Activated effector memory CD4-positive, alpha-beta T cell treated with Interleukin-2 at 50 U/mL for 16 hours (primary cell): Measurements from ENCODE around the gene PRPF19.

Experiments used
- DNase-seq: peaks from one replicate; pipeline ENCODE4 v3.0.0-alpha.2; 2020

Gene PRPF19

DNA sequence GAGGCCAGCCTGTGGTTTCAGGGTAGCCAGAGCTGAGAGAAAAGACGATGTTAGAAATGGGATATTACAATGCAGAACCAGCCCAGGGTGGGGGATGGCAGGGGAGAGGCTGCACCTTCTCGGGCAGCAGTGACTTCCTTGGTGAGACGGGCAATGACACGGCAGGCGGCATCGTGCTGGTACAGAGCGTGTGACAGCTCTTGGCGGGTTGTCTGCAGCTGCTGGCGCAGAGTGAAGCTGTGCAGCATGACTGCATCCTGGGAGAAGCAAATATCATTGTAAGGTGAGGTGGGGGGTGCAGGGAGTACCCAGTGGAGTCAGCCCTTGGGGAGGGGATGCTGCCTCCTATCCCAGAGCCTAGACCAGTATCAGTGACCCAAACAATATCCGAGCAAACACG, 3.8 kb downstream of the PRPF19 start:
- no peak for DNase-seq

DNA sequence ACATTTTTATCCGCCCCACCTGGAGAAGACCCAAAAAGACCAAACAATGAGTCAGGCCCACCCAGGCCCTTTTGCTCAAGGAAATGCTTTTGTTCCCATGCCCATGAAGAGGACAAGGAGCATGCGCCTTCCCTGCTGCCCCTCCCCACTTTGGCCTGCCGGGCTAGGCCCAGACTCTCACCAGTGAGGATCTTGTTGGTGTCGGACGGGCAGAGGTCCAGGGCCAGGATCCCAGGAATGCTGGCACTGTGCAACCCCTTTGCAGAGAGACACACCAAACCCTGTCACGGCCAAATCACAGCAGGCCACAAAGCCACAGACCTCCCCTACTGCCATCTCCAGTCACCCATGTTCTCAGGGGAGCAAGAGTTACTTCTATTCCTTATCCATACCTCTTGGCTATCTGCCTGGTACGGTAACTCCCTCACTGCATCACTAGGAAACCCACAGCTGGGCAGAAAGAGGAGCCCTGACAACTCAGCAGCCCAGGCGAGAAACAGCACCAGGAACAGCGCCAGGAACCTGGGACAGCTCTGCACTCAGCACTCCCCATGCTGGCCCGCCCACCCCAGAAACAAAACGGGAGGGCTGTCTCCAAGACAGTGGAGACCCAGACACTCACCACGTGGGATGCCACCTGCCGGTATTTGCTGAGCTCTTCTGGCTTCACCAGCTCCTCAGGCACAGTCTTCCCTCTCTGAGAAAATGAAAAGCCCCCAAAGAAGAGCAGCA, 5.5 kb downstream of the PRPF19 start:
- no peak for DNase-seq

DNA sequence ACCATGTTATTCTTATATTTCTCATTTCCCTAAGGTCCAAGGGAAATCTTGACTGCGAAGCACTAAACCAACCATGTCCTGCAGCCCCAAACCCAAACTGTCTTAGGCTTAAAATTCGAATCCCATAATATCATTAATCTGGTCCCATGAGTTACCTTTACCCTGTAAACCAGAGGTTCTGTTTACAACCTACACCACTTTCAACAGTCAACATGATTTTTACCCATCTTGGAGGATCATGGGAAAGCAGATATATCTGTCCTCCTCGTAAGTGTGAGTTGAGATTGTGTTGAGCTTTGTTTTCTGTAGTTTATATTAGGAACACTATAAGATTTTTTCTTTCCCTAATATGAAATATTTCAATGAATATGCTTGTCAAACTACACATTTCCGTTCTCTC, 6.4 kb downstream of the PRPF19 start:
- DNase-seq: no peak

GRCh38 chr11:60899046-60899936, 7.1 kb downstream of the PRPF19 start:
- no peak for DNase-seq

DNA sequence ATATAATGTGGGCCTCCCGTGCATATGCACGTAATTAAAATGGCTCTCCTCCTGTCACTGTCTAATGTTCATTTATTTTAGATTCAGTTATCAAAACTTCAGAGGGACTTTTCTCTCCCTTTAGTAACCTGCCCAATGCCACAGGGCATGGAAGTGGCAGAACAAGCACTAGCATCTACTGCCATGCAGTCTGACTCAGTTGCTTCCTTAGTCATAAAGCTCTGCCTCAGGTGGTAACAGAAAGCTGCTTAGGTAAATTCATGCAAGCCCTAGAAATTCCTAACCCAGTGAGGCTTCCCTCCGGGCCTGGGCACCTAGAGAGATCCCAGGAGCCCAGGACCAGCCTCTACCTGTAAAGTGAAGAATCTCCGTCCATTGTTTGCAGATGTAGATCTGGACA, 8.9 kb downstream of the PRPF19 start:
- DNase-seq: no peak

- no peak for DNase-seq
These were observed 10.7 kb downstream of the PRPF19 start for GRCh38 chr11:60895687-60896086.

DNA sequence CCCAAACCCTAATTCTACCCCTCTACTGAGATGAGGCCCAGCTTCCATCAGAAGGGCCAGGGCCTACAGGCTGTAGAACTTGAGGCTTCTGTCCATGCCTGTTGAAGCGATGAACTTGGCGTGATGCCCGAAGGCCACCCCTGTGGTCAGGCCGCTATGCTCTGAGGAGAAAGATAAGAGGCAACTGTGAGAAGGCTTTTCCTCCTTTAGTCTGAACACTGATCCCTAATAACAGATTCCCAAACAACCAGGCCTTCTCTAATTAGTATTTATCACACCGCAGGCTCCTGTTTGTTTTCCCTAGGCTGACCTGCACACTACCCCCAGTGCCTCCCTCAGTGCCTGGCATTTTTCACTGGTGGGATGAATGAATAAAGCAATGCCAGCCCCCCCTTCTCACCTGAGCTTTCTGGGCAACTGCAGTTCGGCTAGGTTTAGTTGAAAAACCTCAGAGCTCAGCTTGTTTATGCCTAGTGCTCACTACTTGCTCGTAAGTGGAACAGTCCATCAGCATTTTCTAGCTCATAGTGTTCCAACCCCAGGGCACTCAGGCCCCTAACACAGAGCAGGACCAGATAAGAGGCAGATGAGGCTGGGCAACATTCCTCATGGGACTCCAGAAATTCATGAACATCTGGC, 15.2 kb downstream of the PRPF19 start:
- no peak for DNase-seq

DNA sequence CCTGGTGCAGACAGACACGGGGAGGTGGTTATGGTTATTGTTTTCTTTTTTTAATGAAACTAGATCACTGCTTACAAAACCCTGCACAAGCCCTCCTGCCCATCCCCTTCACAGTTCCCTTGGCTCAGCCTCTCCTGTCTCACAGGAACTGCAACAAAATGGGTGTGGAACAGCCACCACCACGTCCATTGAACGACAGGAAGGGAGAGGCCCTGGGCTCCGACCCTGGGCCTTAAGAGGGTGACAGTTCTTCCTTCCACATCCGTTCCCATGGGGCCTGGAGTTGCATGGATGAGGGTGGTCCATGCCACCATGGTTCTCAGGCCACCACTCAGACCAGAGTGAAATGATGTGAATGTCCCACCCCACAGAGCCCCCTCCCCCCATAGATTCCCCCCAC, 15.7 kb downstream of the PRPF19 start:
- no peak for DNase-seq

DNA sequence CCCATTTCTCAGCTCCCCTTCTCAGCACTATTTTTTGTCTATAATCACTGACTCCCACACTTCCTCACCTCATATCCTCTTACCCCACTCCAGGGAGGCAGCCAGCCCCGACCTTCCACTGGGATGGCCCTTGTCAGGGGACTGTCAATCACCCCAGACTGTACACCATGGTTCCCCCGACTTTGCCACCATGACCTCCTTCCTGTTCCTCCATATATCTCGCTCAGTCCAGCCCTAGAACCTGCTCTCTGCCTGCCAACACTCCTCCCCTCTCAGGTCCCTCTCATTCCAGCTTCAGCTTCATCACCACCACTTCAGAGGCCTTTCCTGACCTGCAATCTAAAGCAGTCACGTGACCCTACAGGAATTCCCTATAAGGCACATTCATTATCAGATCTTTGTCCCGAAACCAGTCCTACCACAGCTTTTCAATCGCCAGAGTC, 16.5 kb downstream of the PRPF19 start:
- no peak for DNase-seq

DNA sequence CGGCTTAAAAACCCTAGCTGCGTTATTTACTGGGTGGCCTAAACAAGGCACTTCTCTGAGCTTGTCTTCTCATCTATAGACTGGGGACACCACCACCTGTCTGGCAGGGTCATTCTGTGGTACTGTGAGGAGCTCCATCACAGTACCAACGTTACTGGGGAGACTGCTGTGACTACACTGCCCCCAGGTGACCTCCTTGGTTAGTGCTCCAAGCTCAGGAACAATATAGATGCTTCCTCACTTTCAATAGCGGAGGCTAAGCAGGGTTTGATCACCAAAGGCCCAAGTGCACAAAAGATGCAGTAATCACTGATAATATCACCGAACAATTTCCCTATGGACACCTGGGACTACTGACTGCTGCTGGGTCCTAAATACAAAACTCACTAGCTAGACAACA, 18.8 kb downstream of the PRPF19 start:
- DNase-seq: no peak

- no peak for DNase-seq
These were observed 25.6 kb downstream of the PRPF19 start for GRCh38 chr11:60880643-60881282.

- no peak for DNase-seq
These were observed 26.3 kb downstream of the PRPF19 start for GRCh38 chr11:60879971-60880588.

DNA sequence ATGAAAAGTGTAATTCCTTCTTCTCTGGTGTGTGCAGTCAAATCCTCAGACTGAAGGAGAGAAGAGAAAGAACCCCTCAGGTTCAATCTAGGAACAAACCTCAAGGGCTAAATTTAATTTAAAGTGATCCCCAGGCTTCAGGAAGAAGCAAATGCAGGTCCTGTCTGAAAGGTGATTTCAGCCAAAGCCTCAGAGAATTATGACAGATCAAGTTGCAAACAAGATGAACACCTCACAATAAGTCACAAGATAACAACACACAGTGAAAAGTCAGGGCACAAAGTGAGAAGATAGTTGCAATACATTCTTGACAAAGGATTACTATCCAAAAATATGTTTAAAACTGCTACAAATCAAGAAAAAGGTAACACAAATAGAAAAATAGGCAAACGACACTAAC, 27.3 kb downstream of the PRPF19 start:
- no peak for DNase-seq

- no peak for DNase-seq
These were observed 27.9 kb downstream of the PRPF19 start for GRCh38 chr11:60878245-60879101.

DNA sequence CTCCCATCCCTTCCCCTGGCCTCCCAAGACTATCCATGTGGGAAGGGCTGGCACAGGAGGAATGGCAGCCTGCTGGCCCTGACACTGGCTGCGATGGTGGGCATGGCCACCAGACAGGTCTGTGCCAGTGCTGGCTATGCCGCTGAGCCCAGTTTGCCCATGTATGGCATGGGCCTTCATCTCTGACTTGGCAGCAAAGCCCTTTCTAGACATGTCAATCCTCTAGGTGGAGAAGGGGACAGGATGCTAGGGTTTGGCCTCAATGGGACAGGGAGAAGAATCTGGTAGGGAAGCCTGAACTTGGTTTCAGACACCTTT, 30.3 kb downstream of the PRPF19 start:
- DNase-seq: no peak

DNA sequence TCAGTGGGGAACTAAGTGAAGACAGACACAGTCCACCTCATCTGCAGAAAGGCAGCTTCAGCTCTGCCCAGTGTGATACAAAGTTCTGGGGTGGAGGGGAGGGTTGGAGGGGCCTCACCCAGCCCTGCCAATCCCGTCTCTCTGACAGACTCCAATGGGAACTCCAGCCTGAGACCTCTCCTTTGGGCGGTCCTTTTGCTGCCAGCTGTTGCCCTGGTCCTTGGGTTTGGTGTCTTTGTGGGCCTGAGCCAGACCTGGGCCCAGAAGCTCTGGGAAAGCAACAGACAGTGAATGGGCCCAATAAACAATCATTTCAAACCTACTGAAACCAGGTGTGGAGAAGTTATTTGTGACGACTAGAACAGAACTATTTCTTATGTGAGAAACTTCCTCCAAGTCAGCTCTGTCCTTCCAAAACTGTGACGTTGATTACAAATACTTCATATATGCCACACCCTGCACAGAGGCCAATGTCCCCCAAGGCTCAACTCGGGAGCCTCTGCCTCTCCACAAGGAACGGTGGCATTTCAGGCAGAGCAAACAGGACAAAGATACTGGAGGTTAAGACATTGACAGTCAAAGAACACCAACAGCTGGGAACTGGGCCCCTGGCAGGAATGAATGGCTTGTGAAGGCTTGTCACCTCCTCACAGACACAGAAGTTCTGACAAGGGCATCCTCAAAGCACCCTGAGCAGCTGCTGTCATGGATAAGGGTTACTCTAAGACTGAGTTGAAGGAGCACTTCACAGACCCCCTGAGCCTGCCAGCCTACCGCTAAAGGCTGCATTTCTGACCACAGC, 30.8 kb downstream of the PRPF19 start:
- DNase-seq: no peak

DNA sequence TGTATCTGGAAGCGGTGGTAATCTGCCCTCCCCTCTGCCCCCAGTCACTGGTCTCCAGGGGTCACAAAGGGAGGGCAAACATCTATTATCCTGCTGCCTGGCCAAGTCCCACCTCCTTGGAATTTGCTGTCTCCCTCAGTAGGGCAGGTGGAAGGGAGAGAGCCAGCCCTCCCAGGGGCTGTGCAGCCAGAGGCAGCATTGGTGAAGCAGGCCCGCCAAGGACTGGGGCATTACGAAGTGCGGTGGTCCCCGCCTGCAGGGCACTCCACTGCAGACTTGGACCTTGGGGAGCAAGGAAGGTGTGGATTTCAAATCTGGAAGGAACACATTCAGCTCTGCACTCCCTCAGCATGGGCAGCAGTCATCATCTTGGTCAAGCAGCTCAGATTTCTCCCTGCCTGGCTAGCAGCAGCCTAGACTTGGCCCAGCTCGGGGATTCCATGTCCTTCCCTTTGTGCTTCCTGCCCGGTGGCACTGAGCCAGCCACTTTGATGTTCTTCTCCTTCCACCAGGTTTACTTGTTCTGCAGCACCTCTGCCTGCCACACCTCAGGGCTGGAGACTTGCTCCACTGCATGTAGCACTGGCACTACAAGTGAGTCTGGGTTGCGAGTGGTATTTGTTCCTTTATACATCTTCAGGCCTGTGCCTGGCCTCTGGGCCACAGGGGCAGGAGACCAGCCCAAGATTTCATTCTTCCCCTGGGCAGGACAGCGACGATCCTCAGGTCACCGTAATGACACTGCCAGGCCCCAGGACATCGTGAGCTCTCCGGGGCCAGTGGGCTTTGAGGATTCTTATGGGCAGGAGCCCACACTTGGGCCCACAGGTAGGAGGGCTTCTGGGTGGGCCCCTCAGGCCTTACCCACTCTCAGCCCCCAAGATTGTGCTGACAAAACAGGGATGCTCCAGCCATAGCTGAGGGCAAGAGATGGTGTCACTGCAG, 31.7 kb downstream of the PRPF19 start:
- DNase-seq: no peak

DNA sequence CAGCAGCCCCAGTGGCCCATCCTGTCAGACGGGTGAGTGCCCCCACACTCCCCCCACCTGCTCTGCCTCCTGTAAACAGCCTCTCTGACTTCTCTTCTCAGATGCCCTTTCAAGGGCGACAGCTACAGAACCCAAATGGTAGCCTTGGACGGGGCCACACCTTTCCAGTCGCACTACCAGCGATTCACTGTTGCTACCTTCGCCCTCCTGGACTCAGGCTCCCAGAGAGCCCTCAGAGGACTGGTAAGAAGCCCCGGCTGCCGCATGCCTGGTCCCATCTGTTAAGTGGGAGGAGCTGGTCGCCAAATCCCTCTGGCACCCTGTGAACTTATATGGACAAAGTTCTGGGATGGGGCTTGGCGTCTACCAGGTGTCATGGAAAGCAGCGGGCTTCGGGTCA, 32.9 kb downstream of the PRPF19 start:
- no peak for DNase-seq

DNA sequence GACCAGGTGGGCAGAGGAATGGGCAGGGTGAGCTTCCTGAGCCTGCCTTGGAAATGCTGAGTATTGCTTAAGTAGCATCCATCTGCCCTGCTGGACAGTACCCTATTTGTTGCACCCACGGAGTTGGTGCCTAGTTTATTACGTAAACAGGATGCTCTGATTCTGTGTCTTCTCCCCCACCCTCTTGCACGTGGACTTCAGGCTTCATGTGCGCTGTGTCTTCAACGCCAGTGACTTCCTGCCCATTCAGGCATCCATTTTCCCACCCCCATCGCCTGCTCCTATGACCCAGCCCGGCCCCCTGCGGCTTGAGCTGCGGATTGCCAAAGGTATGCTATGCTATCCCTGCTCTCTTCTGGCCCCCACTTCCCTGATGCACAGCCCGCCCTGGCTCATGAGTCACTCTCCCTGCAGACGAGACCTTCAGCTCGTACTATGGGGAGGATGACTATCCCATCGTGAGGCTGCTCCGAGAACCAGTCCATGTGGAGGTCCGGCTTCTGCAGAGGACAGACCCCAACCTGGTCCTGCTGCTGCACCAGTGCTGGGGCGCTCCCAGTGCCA, 33.3 kb downstream of the PRPF19 start:
- no peak for DNase-seq
